ENCODE data around the gene RSPO1. TPM values are rescaled to one million over a fixed set of nuclear protein-coding genes. Genes with fewer than 3 reads are reported as not detected.

RSPO1 gene
- total RNA-seq, 2 experiments from 2014 or later: not detected

- CTCF ChIA-PET (ENCODE audit: unreplicated experiment): no interaction called here
- Histone ChIP-seq H3K79me2 (ENCODE audit: insufficient read depth, low read depth, low read length) (no peaks in the 10 kb centered on the region), H3K36me3 (ENCODE audit: insufficient read depth, low read length) (no peaks in the 10 kb centered on the region), H3K27ac (ENCODE audit: low read depth, low read length, poor library complexity, severe bottlenecking) (no peak overlapping the region), H3K4me3 (ENCODE audit: low read depth, low read length, poor library complexity, severe bottlenecking) (no peak overlapping the region), H3K4me1 (ENCODE audit: insufficient read depth, low read length, poor library complexity, severe bottlenecking) (no peaks in the 10 kb centered on the region), H3K9me3 (ENCODE audit: low read length) (no peaks in the 10 kb centered on the region), H3K9me2 (ENCODE audit: insufficient read depth, low read length) (no peaks in the 10 kb centered on the region), H2AFZ (ENCODE audit: low read length) (no peak overlapping the region), H4K20me1 (ENCODE audit: insufficient read depth, low read length) (no peaks in the 10 kb centered on the region), H3K4me2 (ENCODE audit: low read length) (no peak overlapping the region)
- no TSS peak for BruUV-seq (replicated peaks)
- DNase-seq (ENCODE audit: low spot score): no peak
- intact Hi-C loops (cut with micrococcal nuclease; ENCODE audit: unreplicated experiment): no loop called here
- TF ChIP-seq EZH2phosphoT487 (IDR thresholded peaks at IDR 0.05; ENCODE audit: borderline replicate concordance, low read depth, low read length) (no peak), CTCF (conservative IDR thresholded peaks at IDR 0.05; ENCODE audit: low read length) (no peak)
- POLR2A ChIA-PET: no interaction called here
Measured at GRCh38 chr1:37633040-37633937, 1.4 kb downstream of the RSPO1 start.

- H3K9me2 ChIP-seq (ENCODE audit: insufficient read depth, low read length): no peaks in the 10 kb centered on the region
- H3K4me2 ChIP-seq (ENCODE audit: low read length): no peak overlapping the region
- CTCF ChIA-PET (ENCODE audit: unreplicated experiment): no interaction called here
- no peaks in the 10 kb centered on the region for H4K20me1 ChIP-seq (ENCODE audit: insufficient read depth, low read length)
- H3K4me3 ChIP-seq (ENCODE audit: low read depth, low read length, poor library complexity, severe bottlenecking): no peak overlapping the region
- no peaks in the 10 kb centered on the region for H3K36me3 ChIP-seq (ENCODE audit: insufficient read depth, low read length)
- no peaks in the 10 kb centered on the region for H3K4me1 ChIP-seq (ENCODE audit: insufficient read depth, low read length, poor library complexity, severe bottlenecking)
- TF ChIP-seq CTCF (conservative IDR thresholded peaks at IDR 0.05; ENCODE audit: low read length) (no peak), EZH2phosphoT487 (IDR thresholded peaks at IDR 0.05; ENCODE audit: borderline replicate concordance, low read depth, low read length) (no peak)
- DNase-seq (ENCODE audit: low spot score): no peak
- H3K9me3 ChIP-seq (ENCODE audit: low read length): no peaks in the 10 kb centered on the region
- H3K79me2 ChIP-seq (ENCODE audit: insufficient read depth, low read depth, low read length): no peaks in the 10 kb centered on the region
- intact Hi-C loops (cut with micrococcal nuclease; ENCODE audit: unreplicated experiment): no loop called here
- H2AFZ ChIP-seq (ENCODE audit: low read length): no peak overlapping the region
- H3K27ac ChIP-seq (ENCODE audit: low read depth, low read length, poor library complexity, severe bottlenecking): no peak overlapping the region
- BruUV-seq (replicated peaks): no TSS peak
- POLR2A ChIA-PET: no interaction called here
Measured at GRCh38 chr1:37631036-37631435, 3.7 kb downstream of the RSPO1 start.

GRCh38 chr1:37630426-37631028 lies 4.2 kb downstream of the RSPO1 start:
- intact Hi-C loops (cut with micrococcal nuclease; ENCODE audit: unreplicated experiment): no loop called here
- no peak overlapping the region for H3K4me3 ChIP-seq (ENCODE audit: low read depth, low read length, poor library complexity, severe bottlenecking)
- no peak for DNase-seq (ENCODE audit: low spot score)
- no peaks in the 10 kb centered on the region for H3K79me2 ChIP-seq (ENCODE audit: insufficient read depth, low read depth, low read length)
- no peaks in the 10 kb centered on the region for H4K20me1 ChIP-seq (ENCODE audit: insufficient read depth, low read length)
- no peaks in the 10 kb centered on the region for H3K9me2 ChIP-seq (ENCODE audit: insufficient read depth, low read length)
- no peak overlapping the region for H3K4me2 ChIP-seq (ENCODE audit: low read length)
- TF ChIP-seq EZH2phosphoT487 (IDR thresholded peaks at IDR 0.05; ENCODE audit: borderline replicate concordance, low read depth, low read length): no peak
- no peak for TF ChIP-seq CTCF (conservative IDR thresholded peaks at IDR 0.05; ENCODE audit: low read length)
- BruUV-seq (replicated peaks): no TSS peak
- H3K36me3 ChIP-seq (ENCODE audit: insufficient read depth, low read length): no peaks in the 10 kb centered on the region
- H3K27ac ChIP-seq (ENCODE audit: low read depth, low read length, poor library complexity, severe bottlenecking): no peak overlapping the region
- no peaks in the 10 kb centered on the region for H3K9me3 ChIP-seq (ENCODE audit: low read length)
- ChIA-PET POLR2A (interaction anchor here (0.5 kb wide), 1 partner anchor 31 kb away, joined by 3 read pairs; no protein-coding TSS in a partner anchor), CTCF (ENCODE audit: unreplicated experiment) (no interaction called here)
- H3K4me1 ChIP-seq (ENCODE audit: insufficient read depth, low read length, poor library complexity, severe bottlenecking): no peaks in the 10 kb centered on the region
- H2AFZ ChIP-seq (ENCODE audit: low read length): no peak overlapping the region

Data from OCI-LY7 (cell line).